HepG2 (cell line): ENCODE results near the gene PLSCR3.

Experiments used
- SMYD3 ChIP-seq: sonication (generic); formaldehyde crosslinking; IDR thresholded peaks from 2 replicates; pipeline ENCODE4 v1.8.1; 2023; ENCODE audit warnings: mild to moderate bottlenecking, missing genetic modification reagents
- ZNF589 ChIP-seq: sonication (generic); formaldehyde crosslinking; conservative IDR thresholded peaks from 2 replicates; pipeline ENCODE4 v1.8.0; 2022; ENCODE audit warnings: mild to moderate bottlenecking, moderate library complexity, missing genetic modification reagents
- TF ChIP-seq, protein P1 (sequence below): sonication (generic); formaldehyde crosslinking; IDR thresholded peaks from 2 replicates; pipeline ENCODE4 v1.8.1; 2023; ENCODE audit warnings: mild to moderate bottlenecking, missing genetic modification reagents, borderline replicate concordance

DNA sequence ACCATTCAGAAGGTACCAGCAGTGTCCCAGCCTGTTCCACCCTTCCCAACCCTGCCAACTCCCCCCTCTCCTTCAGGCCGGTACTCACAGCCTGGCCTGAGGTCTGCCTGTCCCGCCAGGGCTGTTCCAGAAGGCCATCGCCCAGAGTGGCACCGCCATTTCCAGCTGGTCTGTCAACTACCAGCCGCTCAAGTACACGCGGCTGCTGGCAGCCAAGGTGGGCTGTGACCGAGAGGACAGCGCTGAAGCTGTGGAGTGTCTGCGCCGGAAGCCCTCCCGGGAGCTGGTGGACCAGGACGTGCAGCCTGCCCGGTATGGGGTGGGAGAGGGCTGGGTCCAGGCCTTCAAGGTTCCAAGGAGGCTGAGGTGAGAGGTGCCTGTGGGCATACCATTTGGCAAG is 20.5 kb upstream of the PLSCR3 start:
- no peak for TF ChIP-seq ZNF589
- TF ChIP-seq SMYD3 (CRISPR knock-in tag), result no peak
- TF ChIP-seq, protein P1, sequence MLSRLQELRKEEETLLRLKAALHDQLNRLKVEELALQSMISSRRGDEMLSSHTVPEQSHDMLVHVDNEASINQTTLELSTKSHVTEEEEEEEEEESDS (CRISPR knock-in tag), result no peak
